ENCODE results near the gene CDC42.

Gene CDC42

DNA sequence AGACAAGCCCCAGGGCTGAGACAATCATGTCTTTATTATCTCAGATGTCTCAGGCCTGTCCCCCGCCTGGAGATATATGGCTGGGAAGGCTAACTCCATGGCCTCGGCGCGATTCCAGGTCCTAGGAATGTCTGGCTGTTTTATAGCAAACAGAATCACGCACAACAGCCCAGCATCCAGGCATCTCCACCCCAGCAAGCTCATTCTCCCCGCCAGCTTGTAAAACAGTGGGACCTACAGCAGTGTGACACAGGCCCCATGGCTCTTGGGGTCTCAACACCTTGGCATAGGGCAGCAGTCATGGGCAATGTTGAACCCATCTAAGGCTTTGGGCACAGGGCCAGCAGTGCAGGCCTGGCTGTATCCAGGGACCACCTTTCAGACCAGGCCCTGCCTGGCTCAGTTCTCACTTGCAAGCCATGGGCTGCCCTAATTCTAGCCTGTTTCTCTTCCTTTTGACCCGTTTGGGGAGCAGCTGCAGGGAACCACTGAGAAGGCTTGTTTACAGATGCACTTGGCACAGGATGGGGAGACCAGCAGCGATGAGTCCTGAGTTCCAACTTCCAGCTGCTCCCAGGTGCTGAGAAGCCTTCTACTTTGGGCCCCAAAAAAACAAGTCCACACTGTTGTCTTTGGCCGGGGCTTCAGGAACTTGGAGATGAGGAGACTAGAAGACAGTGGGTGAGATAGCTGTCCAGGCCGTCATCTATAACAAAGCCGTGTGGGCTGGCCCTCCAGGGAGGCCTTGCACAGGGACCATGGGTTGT lies 56.0 kb downstream of the CDC42 start:
- peak; percentile 42 for DNase-seq

DNA sequence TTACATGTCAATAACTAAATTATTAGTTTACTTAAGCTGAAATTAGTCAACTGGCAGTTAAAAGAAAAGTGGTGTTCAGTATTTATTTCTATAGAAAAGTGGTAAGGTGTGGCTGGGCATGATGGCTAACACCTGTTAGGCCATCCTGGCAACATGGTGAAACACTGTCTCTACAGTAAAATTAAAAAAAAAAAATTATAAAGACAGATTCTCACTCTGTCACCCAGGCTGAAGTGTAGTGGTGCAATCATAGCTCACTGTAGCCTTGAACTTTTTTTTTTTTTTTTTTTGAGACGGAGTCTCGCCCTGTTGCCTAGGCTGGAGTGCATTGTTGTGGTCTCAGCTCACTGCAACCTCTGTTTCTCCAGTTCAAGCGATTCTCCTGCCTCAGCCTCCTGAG lies 57.5 kb downstream of the CDC42 start:
- no peak for DNase-seq

DNA sequence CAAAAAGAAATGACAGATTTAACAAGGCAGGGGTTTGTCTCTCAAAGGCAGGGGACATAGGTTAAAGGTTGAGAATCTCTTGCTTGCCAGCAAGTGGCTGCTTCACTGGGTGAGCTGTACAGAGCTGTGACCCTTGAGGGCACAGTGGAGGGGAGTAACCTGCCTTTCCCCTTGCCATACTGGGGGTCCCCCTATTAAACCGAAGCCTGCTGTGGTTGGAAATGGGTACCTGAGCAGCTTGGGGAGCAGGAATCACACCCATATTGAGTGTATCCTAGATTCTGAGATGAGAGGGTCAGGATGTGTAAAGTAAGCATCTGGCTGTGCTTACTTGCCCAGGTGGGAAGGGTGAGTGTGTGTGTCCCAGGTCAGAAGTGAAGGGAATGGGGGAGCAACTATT lies 58.6 kb downstream of the CDC42 start:
- no peak for DNase-seq

DNA sequence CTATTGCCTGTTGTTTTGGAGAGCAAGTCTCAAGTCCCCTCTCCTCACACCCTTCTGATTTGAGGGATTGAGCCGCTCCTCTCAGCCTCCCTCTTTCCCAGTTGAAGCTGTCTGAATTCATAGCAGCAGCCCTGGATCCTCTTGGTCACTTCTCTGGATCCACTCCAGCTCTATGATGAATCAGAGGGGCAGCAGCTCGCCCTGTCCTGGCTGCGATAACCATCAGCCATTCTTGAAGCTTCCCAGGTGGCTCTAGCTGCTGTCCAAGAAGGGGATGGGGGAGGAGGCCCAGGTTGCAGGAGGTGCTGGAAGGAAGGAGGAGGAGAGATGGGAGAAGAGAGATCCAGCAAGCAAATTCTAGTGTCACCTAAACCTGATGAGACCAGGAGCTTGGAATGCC lies 59.1 kb downstream of the CDC42 start:
- DNase-seq: no peak

DNA sequence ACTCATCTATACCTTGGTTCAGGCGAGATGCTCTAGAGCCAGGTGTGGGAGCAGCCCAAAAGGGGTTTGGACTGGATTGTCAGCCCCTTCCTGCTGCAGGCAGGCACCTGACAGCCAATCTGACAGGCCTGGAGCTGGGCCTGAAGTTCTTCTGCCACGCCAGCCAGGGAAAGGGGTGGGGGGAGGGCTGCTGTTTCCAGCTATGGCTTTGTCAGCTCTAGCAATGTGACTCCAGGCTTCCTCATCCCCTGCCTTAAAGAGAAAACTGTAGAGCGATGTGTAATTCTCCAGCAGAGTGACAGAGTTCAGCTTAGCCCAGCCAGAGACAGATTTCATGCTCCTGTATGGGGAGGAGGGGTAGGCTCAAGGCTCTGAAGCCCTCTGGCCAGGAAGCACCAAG lies 60.0 kb downstream of the CDC42 start:
- no peak for DNase-seq

DNA sequence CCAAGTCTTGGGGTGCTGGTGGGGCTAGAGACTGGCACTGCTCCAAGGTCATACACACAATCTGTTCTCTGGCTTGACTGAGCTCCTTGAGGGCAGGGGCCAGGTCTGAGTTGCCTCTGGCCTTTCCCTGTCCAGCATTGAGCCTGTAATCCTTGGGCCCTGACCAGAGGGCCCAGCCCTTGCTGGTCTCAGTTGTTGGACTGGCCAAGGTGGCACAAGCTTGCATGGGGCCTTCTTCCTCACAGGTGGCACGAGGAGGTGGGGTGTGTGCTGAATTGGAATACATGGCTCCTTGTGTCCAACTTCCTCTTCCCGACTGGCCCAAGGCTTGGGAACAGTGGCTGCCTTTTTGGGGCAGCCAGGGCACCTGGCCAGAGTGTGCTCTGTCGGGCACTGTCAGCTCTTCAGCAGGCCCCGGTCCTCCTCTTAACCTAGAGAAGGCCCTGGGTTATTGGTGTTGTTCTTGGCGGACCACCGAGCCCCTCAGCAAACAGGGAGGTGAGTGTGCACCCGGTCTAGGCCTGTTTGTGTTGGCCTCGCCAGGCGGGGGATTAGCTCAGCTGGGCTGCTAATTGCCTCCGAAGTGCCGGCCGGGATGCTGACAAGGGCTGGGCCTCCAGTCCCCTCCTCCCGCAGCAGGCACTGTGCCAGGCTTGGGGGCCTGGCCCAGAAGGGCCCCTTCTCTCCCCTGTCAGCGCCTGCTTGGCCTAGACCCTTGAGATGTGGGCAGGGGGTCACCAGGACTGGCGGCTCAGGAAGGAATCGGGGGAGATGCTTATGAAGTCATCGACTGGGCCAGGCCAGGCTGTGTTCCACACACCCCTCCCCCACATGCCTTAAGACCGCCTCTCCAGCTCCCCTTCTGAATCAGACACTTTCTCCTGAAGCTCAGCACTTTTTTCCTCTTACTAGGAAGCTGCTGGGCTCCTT lies 61.8 kb downstream of the CDC42 start:
- DNase-seq: peak; percentile 77

DNA sequence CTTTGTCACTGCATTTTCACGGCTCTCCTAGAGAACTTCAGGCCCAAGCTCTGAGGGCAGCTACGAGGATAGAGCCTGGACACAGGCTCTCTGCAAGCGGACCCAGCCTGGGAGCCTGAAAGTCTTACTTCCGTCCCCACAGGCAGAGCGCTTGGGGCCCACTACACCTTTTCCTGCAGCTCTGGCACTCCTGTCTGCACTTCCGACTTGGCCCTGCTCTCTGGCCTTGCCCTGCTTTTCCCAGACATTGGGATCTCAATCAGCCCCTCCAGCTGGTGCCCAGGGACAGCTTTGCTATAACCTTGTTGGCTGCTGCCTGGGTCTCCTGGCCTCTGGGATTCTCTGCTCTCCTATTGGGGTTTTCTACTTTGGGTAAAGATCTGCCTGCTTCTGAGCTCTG lies 62.8 kb downstream of the CDC42 start:
- no peak for DNase-seq

DNA sequence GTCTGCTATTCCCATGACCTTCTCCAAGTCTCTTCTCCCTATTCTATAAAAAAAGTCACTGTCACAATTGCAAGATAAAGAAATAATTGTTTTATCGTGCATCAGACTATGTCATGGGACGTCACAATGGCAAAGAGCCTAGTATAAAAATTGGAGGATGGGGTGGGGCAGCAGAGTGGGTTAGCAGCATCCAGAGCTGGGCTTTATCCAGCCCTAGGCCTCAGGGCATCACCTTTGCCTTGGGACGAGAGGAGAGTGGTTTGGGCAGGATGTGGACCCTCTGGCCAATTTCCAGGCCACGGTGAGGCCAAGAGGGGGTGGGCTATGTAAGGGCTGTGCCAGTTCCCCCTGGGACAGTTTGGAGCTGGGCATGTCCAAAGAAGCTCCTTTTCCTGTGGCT lies 64.7 kb downstream of the CDC42 start:
- no peak for DNase-seq

DNA sequence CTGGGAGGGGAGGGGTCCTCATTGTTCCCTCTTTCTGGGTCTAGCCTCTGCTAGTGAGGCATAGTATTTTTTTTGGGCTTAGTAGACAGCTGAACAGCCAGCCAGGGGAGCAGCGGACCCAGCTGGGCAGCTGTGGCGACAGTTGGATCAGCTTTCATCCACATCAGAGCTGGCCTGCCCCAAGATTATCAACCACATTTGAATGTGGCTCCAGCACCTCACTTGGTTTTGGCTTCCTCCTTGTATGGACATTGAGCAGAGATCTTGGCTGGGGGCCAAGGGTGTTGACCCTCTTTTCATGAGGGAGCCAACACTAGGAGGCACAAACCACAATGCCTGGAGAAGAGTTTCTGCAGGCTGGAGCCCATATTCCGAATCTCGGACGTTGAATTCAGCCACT lies 65.3 kb downstream of the CDC42 start:
- DNase-seq: no peak

DNA sequence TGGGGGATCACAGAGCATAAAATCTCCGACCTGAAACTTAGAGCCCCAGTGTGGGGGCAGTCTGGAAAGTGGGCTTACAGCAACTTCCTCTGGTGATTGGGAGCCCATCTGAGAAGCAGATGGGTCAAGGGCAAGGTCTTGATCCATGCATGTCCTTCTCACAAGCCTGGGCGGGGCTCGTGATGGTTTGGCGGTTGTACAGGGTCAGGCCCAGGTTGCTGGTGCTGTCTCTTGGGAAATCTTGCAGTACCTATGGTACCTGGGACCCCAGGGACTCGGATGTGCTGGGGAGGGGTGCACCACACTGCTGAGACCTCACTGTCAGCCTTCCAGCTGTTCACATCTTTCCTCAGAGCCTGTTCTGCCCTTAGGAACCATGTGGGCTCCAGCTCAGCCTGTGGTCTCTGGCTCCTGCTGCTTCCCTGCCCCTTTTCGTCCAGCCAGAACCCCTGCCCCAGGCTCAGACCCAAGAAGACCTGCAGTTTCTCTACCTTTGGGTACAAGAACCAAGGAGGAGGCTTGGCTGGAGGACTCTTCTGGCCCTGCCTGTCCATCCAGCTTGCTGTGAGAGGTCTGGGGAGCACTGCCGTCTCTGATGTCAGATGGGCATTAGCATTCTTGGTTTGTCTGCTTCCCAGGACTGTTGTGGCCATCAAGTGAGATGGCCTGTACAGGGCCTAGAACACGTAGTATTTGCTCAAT lies 65.9 kb downstream of the CDC42 start:
- no peak for DNase-seq

DNA sequence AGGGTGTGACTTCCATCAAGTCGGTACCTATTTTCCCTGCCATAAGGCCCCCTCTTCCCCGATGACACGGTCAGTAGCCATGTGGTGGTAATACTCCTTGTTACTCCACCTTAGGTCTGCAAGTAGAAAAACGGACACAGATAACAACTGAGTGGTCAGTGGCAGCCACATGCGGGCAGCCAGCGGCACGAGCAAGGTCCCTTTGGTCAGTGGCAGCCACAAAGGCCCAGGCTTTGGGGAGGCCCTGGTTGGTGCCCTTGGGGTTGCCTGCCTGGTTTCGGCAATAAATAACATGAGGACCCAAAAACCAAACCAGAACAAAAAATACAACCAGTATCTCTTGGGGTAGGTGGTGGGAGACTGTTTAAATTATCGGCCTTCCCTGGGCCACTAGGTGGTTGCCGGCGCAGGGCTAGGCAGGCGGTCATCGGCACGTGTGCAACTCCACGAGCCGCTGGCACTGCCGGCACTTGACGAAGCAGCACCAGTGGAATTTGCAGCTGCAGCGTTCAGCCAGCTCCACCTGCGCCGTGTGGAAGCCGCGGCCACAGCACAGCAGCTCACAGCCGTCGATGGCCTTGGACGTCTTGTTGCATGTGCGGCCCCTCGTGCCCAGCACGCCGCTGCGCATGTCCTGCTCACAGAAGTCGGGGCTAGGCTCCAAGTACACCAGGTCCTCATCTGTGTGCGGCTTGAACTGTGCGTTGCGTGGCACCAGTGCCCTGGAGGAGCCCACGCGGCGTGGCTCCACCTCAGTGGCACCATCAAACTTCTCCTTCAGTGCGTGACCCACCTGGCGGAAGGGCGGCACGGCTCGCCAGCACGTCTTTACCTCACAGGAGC lies 67.3 kb downstream of the CDC42 start:
- DNase-seq: no peak

DNA sequence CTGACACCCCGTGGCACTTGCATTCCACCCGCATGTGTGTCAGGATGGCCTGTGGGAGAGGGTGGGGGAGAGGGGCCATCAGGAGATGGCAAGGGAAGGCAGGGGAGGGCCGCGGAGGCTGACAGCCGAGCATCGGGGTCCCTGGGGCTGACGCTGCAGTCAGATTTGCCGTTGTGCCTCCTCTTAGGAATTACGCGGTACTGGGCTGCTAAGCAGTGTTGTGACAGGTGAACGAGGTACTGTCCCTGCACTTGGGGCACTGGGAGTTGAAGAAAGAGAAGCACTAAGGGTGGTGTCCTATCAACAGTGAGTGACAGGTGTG lies 67.9 kb downstream of the CDC42 start:
- no peak for DNase-seq

DNA sequence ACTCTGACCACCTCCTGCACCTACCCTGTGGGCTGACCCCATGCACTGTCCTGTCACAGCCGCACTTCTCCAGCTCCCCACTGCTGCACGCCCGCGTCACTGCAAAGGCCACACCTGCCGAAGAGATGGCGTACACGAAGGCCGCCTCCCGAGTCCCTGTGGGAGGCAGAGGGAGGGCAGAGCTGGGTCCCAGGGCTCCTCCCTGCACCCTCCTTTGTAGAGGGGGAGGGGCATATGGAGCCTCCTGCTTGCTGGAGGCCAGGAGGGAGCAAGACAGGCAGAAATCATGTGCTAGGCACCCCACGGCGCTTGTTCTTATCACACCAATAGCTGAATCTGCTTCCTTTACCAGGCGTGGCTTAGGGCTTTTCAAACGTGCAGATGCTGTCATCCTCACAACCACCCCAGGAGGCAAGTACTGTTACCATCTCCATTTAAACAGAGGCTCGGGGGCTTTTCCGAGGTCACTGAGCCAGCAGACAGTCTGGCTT lies 69.0 kb downstream of the CDC42 start:
- DNase-seq: no peak

DNA sequence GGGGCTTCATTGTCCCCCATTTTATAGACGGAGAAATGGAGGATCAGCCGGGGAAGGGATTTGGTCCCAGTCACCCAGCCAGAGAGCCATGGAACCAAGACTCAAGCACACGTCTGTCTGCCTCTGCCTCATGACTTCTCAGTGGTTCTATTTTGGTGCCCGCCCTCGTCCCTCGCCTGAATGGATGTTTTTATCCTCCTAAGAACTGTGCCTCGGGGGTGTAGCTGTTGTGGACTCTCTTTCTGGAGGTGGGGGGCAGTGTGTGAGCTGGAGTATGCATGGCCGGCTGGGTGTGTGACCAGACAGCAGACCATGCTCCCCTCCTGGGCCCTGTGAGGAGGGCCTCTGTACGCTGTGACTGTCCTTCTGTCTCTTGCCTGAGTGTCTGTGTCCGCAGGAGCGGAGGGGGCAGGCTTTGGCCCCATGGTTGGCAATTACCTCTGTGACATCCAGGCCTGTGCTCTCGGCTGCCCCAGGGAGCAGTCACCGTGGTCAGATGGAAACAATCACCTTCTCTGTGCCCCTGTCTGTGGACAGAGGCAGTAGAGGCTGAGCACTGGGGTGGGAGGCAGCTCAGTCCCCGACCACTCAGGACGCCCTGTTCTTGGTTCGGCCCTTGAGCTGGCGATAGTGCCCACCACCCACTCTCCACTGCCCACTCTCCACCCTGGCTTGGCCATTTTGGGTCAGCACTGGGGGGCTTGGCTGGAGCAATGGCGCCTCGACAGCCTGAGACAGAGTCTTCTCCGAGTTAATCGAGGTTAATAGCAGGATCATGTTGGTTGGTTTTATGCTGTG lies 70.0 kb downstream of the CDC42 start:
- no peak for DNase-seq

DNA sequence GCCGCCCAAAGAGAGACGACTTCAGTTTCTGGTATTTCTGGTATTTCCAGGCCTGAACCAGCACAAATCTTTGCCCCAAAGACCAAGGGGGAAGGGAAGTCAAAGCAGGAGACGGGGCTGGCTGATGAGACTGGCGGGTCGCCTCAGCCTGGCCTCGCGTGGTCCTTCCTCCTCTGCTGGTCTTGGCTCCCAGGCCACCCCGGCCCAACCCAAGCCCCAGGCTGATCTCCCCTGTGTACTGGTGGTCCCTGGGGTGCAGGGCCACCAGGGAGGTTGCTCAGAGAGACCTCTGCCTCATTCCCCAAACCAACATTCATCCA lies 70.5 kb downstream of the CDC42 start:
- DNase-seq: no peak

DNA sequence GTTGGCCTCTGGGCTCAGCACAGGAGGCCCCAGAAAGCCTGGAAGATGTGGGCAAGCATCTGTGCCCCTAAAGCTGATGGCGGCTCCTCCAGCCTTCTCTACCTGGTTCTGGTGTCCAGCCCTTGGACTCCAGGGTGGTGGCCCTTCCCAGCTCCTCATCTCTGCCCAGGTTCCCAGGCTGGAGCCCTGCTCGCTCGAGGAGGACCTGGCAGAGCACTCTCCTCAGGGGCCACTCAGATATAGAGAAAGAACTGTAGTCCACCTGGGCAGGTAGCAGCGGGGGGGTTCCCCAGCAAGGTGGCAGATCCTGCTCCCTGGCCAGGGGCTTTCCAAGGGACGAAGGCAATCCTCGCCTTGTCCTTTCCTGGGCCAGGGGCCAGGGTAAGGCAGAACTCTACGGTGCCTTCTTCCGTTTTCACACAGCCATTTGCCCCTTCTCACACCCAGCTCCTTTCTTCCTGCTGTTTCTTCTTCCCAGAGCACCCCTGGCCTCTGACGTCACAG lies 71.4 kb downstream of the CDC42 start:
- no peak for DNase-seq

DNA sequence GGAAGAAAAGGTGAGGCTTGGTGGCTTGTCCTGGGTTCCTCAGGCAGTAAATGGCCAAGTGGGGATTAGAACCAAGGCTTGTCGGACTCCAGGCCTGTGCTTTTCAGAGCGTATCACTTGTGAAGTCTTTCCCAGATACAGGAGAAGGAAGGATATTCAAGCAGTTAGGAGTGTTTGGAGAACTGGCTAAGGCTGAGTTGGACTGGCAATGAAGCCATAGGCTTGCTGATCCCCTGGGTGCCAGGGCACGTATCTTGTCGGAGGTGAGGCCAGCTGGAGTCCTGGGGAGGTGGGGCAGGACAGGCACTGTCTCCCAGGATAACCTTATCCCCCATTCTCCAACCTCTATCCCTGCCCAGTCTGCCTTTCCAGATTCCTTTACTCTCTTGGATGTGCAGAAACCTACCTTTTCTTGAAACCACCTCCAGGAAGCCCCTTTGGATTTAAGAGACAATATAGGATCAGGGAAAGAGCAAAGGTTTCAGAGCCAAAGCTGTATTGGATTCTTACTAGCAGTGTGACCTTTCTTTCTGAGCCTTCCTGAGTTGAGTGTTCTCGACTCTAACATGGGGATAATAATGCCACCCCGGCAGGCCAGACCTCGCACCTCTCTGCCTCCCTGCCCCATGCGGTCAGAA lies 72.2 kb downstream of the CDC42 start:
- no peak for DNase-seq

DNA sequence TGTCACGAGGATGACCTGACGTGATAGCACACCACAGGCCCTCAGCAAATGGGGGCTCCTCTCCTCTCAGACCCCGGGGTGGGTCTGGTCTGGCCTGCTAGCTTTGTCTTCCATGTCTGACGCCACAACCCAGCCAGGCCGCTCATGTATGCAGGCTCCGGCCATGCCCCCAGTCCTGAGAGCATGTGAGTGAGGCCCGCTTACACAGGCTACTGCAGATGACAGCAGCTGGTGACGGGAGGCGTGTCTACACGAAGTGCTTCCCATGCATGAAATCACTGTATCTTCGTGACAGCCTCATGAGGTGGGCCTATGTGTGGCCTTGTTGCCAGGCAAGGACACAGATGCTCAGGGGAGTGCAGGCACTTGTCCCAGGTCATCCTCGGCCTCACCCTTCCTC lies 74.0 kb downstream of the CDC42 start:
- no peak for DNase-seq

DNA sequence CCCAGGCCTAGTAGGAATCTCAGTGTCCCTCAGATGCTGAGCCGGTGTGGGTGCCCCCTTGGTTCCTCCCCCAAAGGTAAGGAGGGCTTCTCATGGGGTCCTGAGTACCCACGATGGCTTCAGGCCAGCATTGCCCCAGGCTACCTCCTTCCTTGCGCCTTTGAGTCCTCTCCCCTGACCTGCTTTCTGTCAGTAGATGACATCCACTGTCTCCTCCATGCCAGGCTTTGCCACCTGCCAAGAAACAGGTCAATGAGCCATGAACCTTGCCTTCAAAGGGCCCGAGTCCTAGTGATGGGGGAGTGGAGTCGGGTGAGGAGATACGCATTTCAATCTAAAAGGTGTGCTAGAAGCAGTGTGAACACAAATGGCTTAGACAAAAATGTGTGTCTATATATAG lies 74.7 kb downstream of the CDC42 start:
- DNase-seq: no peak

DNA sequence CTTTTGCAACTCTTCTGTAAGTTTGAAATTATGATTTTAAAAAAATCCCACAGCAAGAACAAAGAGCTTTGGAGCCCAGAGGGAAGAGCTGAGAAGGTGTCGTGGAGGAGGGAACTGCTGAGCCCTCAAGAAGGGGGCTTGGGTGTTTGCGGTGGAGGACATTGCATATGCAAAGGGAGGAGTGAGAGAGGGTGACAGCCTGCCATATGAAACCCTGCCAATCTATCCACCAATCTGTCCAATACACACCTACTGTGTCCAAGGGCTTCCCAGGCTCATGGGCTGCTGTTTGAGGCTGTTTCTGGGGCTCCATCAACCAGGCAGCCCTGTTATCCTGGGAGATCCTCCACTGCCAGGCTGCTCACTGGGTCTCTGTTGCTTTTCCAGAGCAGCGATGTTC lies 75.2 kb downstream of the CDC42 start:
- no peak for DNase-seq

DNA sequence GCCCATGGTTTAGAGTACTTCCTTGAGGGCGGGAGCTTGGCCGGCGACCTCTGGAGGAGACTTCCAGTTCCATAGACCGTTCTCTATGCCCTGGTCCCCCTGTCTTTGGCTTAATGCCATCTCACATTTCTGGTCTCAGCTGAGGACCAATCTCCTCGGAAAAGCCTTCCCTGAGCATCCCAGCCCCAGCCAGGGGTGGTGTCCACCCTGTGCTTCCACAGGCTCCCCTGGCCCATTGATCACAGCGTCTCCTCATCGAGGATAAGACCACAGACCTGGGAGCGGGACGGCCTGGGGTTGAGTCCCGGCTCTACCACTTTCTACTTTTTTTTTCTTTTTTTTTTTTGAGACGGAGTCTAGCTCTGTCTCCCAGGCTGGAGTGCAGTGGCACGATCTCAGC lies 75.9 kb downstream of the CDC42 start:
- no peak for DNase-seq
